ENCODE data around the gene RPUSD1. TPM values are rescaled to one million over a fixed set of nuclear protein-coding genes. Genes with fewer than 3 reads are reported as not detected.
"Not testable (repeated sequence)": the region's sequence is repeated elsewhere in the genome, so short reads cannot be mapped to it uniquely, and the experiment has no call there.

Gene RPUSD1
- total RNA-seq, 1 donor from 2014 or later: 7.9 TPM

DNA sequence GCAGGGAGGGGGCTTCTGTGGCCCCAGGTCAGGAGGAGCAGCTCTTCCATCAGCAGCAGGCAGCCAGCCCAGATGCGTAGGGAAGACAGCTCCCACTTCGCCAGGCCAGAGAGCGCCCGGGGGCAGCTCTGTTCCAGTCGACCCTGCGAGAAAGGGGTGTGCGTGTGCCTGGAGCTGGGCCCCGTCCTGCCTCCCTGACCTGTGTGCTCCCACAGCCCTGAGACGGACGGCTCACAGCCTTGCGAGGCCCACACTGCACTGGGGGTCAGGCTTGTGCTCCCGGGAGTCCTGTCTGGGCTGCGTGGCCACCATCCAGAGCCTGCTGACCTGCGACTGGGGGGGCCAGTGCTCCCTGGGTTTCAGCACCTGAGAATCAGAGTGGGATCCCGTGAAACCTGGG, 28.1 kb downstream of the RPUSD1 start:
- intact Hi-C loops (cut with DNase I): no loop called here
- no peak for DNase-seq (ENCODE audit: low spot score)

DNA sequence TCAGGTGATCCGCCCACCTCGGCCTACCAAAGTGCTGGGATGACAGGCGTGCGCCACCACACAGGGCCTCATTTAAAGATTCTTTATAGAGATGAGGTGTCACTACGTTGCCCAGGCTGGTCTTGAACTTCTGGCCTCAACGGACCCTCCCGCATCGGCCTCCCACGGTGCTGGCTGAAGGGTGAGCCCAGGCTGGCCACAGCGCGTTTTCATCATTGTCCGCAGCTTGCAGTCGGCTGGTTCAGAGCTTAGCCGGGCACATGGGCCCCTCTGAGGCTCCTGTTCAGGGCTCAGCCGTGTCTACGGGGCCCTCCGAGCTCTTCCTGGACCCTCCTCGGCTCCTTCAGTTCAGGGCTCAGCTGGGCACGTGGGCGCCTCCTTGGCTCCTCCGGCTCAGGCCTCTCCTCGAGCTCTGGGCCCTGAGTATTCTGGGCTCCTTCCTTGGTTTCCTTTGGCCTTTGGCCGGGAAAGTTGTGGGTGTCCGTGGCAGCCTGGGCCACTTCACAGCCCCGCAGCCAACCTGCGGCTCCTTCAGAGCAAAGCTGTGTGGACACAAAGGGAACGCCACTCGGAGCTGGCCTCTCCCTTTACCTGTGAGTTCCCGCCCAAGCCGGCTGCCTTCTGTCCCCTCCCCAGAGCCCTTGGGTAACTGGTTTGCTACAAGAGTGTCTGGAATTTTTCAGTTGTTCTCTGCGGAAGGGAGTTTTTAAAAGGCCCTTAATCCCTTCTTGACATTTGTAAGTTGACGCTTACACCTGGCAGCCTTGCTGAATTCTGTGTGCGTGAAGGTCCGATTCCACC, 28.9 kb downstream of the RPUSD1 start:
- DNase-seq (ENCODE audit: low spot score): no peak

DNA sequence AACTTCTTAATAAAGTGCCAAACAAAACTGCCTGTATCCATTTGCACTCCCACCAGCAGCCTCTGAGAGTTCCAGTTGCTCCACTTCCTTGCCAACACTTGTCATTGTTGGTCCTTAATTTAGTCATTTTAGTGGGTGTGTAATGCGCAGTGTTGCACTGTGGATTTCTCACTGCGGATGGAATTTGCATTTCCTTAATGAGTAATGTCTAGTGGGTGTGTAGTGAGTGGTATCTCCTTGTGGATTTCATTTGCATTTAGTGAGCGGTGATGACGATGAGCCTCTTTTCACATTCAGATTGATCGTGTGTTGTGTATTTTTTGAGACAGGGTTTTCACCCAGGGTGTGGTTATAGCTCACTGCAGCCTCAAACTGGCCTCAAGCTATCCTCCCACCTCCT, 31.8 kb downstream of the RPUSD1 start:
- intact Hi-C loops (cut with DNase I): no loop called here

More for the DNA sequence above, 28.9 kb downstream of the RPUSD1 start:
- intact Hi-C loops (cut with DNase I): no loop called here

DNA sequence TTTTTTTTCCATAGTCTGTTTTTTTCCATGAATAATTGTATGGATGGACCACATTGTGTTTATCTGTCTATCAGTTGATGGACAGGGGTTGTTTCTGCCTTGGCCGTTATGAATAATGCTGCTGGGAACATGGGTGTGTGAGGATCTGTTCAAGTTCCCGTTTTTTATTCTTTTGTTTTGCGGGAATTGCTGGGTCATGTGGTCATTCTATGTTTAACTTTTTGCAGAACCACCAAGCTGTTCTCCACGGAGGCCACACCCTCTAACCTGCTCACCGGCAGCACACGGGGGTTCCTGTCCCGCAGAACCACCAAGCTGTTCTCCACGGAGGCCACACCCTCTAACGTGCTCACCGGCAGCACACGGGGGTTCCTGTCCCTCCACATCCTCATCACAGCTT, 33.5 kb downstream of the RPUSD1 start:
- intact Hi-C loops (cut with DNase I): no loop called here
- DNase-seq (ENCODE audit: low spot score): no peak

More for the DNA sequence above, 31.8 kb downstream of the RPUSD1 start:
- no peak for DNase-seq (ENCODE audit: low spot score)

DNA sequence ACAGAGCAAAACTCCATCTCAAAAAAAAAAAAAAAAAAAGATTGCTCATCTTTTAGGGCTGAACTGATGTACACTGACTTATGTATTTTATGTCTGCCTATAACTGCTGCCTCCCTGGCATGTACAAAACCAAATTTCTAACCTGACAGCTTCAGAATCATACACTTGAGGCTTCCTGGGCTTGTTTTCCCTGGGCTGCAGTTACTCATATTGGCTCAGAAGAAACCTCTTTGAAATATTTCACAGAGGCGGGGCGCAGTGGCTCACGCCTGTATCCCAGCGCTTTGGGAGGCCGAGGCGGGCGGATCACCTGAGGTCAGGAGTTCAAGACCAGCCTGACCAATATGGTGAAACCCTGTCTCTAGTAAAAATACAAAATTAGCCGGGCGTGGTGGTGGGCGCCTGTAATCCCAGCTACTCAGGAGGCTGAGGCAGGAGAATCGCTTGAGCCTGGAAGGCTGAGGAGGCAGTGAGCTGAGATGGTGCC, 34.0 kb downstream of the RPUSD1 start:
- intact Hi-C loops (cut with DNase I); DNase-seq (ENCODE audit: low spot score): not testable (repeated sequence)

DNA sequence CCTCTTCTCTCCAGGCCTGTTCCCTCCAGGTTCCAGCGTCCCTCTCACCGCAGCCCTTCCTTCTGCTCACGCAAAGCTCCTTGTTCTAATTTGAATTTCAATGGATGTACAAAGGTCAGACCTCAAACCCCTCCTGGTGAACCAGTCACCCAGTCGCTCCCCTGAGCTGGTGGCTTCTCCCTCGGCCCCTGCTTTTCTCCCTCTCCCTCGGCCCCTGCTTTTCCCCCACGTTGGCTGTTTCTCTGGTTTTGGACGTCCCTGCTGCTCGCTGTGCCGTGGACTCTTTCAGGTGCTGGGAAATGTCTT, 36.2 kb downstream of the RPUSD1 start:
- no peak for DNase-seq (ENCODE audit: low spot score)
- intact Hi-C loops (cut with DNase I): no loop called here

DNA sequence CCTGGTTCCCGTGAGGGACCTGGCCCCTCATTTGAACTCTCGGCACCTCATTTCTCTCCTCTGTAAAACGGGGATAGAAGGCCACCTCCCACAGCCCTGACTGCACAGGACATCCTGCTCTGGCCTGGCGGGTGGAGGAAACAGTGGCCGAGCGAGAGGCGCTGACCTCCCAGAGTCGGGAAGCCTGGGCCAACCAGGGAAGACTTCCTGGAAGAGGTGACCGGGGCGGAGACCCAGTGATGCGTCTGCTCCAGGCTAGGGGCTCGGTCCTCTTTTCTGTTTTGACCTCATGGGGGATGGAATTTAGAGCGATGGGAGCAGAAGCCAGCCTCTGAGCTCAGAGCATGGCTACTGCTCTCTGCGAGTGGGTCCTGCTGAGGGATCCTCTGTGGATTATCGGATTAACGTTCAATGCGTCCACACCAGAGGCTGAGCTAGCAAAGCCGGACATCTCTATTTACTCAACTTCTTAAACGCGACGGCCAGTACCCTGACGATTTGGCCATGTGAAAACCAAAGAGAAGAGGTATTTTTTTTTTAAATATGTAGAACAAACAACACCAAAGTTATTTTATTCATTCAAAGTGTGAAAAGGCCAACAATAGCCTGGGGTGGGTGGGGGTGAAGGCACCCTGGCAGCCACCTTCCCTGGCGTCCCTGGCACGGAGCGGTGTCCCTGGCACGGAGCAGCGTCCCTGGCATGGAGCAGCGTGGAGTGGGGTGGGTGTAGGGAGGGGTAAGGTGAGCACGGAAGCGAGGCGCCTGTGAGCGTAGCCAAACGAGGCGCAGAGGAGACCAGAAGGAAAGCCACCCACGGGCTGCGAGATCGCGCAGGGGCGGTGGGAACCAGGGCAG, 36.8 kb downstream of the RPUSD1 start:
- intact Hi-C loops (cut with DNase I): no loop called here
- DNase-seq (ENCODE audit: low spot score): no peak

DNA sequence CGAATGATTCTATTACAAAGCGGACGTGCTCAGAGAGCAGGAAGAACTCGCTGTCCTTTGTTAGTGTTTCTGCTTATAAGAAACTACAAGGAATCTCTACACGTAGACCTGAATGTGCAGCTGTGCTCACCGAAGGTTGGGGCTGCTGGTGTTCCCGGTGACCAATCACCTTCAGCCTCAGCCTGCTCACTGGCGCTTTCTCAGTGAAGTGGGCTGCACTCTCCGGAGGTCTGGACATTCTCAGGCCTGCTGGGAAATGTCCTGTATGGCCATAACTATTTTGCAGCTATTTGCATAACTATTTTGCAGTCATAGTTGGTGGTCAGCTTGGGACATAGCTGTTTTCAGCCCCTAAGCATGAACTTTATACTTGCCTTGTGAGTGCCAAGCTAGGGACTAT, 37.7 kb downstream of the RPUSD1 start:
- DNase-seq (ENCODE audit: low spot score): no peak
- intact Hi-C loops (cut with DNase I): no loop called here

DNA sequence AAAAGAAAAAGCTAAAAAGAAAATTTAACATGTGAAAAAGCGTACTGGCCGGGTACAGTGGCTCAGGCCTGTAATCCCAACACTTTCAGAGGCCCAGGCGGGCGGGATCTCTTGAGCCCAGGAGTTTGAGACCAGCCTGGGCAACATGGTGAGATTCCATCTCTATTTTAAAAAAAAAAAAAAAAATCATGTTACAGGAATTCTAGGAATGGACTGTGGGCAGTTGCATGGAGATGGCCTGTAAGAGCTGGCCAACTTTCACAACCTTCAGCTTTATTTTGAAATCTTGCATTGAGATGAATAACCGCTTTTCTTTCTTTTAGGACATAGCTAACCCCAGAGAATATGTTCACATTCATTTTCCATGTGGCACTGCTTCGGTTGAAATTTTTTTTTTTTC, 39.2 kb downstream of the RPUSD1 start:
- no peak for DNase-seq (ENCODE audit: low spot score)
- intact Hi-C loops (cut with DNase I): no loop called here

DNA sequence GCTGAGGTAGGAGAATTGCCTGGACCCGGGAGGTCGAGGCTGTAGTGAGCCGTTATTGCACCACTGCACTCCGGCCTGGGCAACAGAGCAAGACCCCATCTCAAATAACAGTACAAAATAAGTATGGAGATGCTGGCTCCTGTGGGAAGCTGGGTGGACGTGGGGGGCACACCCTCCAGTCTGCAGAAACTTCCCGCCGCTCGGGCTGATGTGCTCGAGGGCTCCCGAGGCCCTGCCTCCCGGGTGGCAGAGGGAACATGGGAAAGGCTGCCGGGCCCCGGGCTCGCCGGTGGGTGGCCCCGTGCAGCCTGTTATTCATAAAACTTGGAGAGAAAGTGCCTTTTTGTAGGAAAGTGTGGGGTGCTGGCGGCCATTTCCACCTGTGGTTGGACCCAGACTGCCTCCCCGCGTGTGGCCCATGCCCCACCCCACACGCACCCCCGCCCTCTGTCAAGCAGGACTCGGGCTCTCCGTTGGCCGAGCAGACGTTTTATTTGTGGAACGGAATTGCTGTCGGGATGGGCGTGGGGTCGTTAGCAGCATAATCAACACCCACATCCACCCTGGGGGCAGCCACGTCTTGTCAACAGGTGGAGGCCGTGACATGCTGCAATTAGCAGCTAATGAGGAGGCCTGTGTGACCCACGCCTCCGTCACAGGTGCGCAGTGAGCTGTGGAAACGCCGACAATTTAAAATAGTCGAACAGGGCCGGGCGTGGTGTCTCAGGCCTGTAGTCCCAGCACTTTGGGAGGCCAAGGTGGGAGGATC, 40.0 kb downstream of the RPUSD1 start:
- intact Hi-C loops (cut with DNase I): no loop called here
- no peak for DNase-seq (ENCODE audit: low spot score)

DNA sequence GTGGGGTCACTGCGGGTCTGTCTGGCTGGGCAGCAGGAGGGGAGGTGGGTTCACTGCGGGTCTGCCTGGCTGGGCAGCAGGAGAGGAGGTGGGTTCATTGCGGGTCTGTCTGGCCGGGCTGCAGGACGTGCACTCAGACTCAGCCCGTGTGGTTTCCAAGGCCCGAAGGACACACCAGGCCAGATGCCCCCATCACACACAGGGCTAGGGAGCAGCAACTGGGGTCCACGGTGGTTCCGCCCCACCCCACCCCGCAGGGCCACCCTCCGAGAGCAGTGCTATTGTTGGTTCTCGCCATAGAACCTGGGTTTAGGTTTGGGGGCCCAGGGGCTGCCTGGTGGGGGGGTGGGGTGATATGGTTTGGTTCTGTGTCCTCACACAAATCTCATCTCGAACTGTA, 41.5 kb downstream of the RPUSD1 start:
- DNase-seq (ENCODE audit: low spot score): no peak
- intact Hi-C loops (cut with DNase I): no loop called here

DNA sequence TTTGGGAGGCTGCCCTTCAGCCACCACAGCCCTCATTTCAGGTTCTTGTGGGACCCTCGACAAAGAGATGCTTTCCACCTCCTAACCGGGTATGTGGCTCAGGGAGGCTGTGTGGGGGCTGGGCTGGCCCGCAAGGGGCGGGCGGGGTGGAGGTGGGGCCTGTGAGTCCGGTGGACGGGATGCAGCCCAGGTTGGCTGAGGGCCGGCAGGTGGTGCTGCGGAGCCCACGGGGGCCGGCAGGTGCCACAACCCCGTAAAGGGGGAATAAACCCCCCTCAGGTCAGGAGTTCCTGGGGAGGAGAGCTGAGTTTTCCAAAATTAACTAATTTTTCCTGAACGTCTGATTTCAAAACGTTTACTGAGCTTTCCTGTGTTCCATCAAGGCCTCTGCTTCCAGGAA, 42.4 kb downstream of the RPUSD1 start:
- intact Hi-C loops (cut with DNase I): no loop called here
- DNase-seq (ENCODE audit: low spot score): no peak

DNA sequence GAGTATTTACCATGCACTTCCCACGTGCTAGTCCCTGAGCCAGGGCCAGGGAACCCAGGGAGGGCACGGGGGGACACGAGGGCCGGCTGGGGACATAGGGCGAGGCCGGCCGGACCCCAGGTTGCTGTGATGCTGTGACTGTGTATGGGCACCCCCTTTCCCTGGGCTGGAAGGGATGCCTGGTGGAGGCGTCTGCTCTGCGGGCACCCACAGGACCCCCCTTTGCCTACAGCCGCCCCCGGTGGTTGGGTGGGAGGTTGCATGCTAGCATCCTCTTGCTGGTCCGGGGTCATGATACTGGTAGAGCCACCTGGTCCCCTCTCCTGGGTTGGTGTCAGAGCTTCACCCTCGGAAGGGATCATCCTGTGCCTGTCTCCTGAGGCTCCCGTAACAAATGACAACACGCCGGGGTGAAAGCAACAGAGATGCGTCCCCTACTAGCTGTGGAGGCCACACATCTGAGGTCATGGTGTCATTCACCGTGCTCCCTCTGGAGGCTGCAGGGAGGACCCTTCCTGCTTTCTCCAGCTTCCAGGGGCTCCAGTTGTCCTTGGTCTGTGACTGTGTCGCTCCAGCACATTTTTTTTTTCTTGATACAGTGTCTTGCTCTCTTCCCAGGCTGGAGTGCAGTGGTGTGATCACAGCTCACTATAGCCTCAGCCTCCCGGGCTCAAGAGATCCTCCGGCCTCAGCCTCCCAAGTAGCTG, 44.2 kb downstream of the RPUSD1 start:
- intact Hi-C loops (cut with DNase I): loop anchor here (5.0 kb wide), 1 partner anchor 43 kb away; the partner anchor contains the start of genes CHTF18 and RPUSD1
- no peak for DNase-seq (ENCODE audit: low spot score)

DNA sequence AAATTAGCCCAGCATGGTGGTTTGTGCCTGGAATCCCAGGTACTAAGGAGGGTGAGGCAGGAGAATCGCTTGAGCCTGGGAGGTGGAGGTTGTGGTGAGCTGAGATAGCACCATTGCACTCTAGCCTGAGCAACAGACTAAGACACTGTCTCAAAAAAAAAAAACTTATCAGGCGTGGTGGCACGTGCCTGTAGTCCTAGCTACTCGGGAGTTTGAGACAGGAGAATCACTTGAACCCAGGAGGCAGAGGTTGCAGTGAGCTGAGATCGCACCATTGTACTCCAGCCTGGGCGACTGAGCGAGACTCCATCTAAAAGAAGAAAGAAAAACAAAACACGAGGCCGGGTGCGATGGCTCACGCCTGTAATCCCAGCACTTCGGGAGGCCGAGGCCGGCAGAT, 45.3 kb downstream of the RPUSD1 start:
- intact Hi-C loops (cut with DNase I): loop anchor here (5.0 kb wide), 1 partner anchor 44 kb away; the partner anchor contains the start of genes CHTF18 and RPUSD1
- not testable (repeated sequence) for DNase-seq (ENCODE audit: low spot score)

DNA sequence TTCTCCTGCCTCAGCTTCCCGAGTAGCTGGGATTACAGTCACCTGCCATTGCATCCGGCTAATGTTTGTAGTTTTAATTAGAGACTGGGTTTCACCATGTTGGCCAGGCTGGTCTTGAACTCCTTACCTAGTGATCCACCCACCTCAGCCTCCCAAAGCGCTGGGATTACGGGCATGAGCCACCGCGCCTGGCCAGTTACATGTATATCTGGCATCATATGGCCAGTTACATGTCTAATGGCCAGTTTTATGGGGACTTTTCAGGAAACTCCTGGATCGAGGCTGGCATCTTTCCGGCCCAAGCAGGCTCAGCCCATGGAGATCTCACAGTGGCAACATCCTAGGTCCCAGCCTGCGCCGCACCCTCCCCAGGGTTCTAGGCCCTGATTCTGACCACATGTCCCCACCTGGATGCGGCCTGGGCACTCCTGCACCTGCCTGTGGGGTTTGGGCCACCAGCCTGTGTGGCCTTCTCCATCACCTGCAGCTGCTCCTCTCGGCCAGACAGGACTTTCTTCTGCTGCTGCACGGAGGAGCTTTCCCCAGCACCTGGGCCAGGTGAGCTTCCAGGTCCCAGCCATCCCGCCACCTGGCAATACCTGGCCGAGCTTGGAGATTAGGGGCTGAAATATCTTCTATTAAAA, 46.1 kb downstream of the RPUSD1 start:
- intact Hi-C loops (cut with DNase I): loop anchor here (2.0 to 5.0 kb wide), 2 partner anchors 21 to 45 kb away; partner anchors contain the start of genes ANTKMT, CHTF18 and RPUSD1

DNA sequence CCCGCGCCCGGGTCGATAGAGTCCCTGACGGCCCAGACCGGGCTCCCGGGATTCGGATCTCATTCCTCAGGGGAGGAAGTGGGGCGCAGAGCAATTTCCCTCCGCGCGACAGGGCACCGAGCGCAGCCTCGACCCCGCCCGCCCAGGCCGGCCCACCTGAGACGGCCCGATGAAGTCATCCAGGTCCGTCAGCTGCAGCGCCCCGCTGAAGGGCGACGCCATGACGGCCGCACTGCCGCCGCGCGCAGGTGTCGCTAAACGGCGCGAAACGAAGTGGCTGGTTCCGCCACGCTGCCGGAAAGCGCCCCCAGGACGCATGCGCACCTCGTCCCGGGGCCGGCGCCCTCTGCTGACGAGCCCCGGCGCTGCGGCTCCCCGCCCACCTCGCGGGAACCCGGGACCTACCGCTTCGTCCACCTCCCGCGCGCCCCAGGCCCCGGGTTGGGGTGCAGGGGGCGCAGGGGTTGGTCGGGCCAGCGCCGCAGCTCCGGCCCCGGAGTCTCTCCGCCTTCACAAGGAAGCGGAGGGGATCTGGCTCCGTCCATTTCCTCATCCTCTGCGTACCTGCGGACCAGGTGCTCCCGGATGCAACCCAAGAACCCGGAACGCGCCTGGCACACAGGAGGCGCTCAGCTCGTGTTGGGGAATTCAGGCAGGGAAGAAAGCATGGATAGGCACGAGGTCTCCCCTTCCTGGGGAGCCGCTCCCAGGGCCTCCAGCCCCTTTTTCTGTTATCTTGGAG, 47.2 kb downstream of the RPUSD1 start, which contains the start of gene CIAO3:
Gene CIAO3 (minus strand): TSS at position 234 of the 742 bp plus-strand sequence. CDS start 12 bp downstream, at position 222.
- intact Hi-C loops (cut with DNase I): loop anchor here (2.0 to 5.0 kb wide), 2 partner anchors 20 to 46 kb away; partner anchors contain the start of genes ANTKMT, CHTF18 and RPUSD1
- DNase-seq (ENCODE audit: low spot score): peak; percentile 95

More for the DNA sequence above, 46.1 kb downstream of the RPUSD1 start:
- no peak for DNase-seq (ENCODE audit: low spot score)

DNA sequence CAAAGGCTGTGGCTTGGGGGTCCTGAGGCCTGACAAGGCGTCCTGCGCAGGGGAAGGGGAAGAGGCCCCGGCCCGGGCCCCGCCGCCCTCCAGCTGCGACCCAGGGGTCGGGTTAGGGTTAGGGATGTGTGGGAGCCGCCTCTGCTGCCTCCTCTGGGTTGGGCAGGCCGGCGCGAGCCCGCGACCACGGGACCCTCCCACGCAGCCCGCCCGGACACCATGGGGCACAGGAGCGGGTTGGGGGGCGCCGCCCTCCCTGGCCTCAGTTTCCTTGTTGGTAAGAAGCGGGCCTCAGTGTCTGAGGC, 47.8 kb downstream of the RPUSD1 start:
- intact Hi-C loops (cut with DNase I): loop anchor here (2.0 to 5.0 kb wide), 2 partner anchors 20 to 47 kb away; partner anchors contain the start of genes ANTKMT, CHTF18 and RPUSD1
- DNase-seq (ENCODE audit: low spot score): no peak

All from cardiac septum (tissue), 1 donor.